ENCODE results near the gene SUB1.
A peak's percentile ranks its signal among the peaks of the same experiment; 100 is the strongest.
"Not testable (repeated sequence)": the region's sequence is repeated elsewhere in the genome, so short reads cannot be mapped to it uniquely, and the experiment has no call there.

Gene SUB1

DNA sequence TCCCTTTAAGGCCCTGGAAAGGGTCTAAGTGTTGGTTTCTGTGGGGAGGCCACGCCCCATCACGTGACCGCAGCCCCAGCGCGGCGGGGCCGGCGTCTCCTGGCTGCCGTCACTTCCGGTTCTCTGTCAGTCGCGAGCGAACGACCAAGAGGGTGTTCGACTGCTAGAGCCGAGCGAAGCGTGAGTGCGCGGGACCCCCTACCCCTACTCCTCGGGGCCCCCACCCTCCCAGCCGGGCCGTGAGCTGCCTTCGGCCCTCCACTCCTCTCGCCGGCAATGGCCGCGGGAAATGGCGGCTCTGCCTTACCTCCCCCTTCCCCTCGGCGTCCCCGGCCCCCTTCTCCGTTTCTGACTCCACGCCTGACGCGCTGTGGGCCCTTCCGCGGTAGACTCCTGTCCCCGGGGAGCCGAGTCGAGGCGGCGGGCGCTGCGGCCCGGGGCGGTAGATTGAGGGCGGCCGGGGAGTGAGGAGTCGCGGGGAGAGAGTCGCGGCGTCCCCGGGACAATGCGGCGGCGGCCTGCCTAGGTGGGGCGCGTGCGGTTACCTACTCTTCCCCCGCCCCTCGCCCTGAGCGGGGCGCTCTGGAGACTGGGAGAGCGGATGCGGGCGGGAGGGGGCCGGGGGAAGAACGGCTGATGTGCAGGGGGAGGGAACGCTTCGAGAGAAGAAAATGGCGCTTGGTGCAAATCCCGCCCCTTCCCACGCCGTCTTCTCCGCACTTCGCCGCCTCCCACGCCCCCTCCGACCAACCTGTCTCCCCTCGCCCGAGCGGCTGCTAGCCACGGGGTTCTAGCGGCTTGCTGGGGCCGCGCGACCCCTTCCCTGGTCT lies at the start of gene SUB1:
Gene SUB1, plus strand, starts transcription at position 112 of the 830 bp plus-strand sequence. CDS start 2,956 bp downstream, outside the sequence.
- peaks cover 8% of the 10 kb centered on the region for H3K36me3 Mint-ChIP-seq
- H3K4me3 Mint-ChIP-seq: peak within 1 kb of the TSS; percentile 93
- H3K9me3 Mint-ChIP-seq: no peaks in the 10 kb centered on the region
- peaks cover 61% of the 10 kb centered on the region for H3K4me1 Mint-ChIP-seq
- peak within 1 kb of the TSS; percentile 98 for H3K27ac Mint-ChIP-seq
- H3K27me3 Mint-ChIP-seq: no peaks in the 10 kb centered on the region

DNA sequence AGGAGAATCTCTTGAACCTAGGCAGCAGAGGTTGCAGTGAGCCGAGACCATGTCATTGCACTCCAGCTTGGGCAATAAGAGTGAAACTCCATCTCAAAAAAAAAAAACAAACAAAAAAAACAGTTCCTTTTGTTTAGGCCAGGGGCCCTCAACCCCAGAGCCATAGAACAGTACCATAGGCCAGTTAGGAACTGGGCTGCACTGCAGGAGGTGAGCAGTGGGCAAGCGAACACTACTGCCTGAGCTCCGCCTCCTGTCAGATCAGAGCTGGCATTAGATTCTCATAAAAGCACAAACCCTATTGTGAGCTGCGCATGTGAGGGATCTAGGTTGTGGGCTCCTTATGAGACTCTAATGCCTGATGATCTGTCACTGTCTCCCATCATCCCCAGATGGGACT lies 49.1 kb upstream of the SUB1 start:
- H3K4me1 Mint-ChIP-seq: peaks cover 48% of the 10 kb centered on the region
- H3K9me3 Mint-ChIP-seq: no peaks in the 10 kb centered on the region
- H3K27ac Mint-ChIP-seq: no peak overlapping the region
- no peaks in the 10 kb centered on the region for H3K36me3 Mint-ChIP-seq
- no peaks in the 10 kb centered on the region for H3K27me3 Mint-ChIP-seq
- no peak overlapping the region for H3K4me3 Mint-ChIP-seq

DNA sequence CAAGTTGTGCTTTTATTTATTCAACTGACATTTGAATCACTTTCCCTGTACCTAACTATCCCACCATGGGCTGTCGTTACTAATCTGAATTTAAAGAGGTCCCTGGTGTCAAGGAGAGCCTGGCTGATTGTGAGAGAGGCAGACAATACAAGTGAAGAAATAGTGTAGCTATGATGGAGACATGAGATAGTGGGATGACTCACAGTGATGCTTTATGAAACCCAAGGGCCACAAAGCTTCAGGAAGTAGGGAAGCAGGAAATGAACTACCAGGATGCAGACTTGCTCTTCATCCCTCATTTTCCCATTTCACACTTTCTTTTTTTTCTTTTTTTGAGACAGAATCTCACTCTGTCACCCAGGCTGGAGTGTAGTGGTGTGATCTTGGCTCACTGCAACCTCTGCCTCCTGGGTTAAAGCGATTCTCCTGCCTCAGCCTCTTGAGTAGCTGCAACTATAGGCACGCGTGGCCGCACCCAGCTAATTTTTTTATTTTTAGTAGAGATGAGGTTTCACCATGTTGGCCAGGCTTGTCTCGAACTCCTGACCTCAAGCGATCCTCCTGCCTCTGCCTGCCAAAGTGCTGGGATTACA lies 47.8 kb upstream of the SUB1 start:
- peak overlapping the region; percentile 8 for H3K27ac Mint-ChIP-seq
- H3K4me3 Mint-ChIP-seq, H3K36me3 Mint-ChIP-seq, H3K27me3 Mint-ChIP-seq, H3K9me3 Mint-ChIP-seq: not testable (repeated sequence)
- peaks cover 49% of the 10 kb centered on the region for H3K4me1 Mint-ChIP-seq

DNA sequence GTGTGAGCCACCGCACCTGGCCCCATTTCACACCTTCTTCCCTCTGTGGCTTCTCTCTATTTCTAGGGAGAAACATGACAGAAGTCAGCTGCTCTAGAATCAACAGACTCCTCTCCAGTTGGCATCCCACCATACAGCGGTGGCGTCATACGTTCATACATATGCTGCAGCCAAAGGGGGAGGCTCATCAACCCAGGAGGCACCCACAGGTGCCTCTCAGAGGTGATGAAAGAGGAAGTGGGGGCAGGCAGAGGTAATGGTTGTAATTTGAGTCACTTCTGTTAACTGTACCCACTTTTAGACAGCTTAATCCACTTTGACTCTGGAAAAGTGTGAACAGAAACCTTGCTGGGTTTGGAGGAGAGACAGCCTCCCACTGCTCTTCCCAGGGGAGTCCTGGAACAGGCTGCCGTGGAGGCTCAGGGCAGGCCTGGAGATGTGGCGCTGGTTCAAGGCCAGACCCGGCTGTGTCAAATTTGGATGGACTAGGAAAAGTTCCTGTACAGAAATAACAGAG lies 47.3 kb upstream of the SUB1 start:
- peaks cover 52% of the 10 kb centered on the region for H3K4me1 Mint-ChIP-seq
- H3K9me3 Mint-ChIP-seq: no peaks in the 10 kb centered on the region
- H3K27me3 Mint-ChIP-seq: no peaks in the 10 kb centered on the region
- no peak overlapping the region for H3K4me3 Mint-ChIP-seq
- H3K27ac Mint-ChIP-seq: no peak overlapping the region
- peaks cover 4% of the 10 kb centered on the region for H3K36me3 Mint-ChIP-seq

DNA sequence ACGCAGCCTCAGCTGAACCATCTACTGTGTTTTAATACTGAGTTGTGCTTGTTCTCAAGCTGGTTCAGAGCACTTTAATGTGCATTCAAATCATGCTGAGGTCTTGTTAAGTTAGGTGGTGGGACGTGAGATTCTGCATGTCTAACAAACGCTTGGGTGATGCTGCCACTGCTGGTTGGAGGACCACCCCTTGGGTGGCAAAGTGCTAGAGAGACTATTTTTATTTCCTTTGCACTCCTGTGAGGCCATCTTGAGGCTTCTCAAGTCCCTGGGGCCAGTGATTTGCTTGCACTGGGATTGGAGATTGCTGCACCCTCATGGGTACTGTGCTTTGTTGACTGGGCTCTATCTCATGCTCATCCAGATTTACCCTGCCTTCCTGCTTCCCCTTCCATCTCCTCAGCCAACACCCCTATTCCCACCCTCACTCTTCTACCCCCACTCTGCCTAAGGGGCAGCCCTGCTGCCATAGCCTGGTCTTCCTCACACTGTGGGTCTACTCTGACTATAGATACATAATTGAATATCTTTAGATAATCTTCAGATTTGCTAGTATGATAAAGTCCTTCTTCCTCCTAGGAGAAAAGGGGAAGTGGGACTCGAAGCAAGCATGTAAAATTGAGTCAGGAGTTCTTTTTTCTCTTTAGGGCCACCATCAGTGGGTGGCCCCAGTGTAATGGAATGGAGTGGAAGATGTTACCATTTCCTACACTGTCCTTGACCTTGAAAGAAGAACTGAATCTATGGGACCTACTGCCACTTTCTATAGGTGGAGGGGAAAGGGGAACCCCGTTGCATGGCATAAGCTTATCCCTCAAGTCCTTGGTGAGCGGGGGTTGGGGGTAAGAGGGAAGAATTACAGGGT lies 45.1 kb upstream of the SUB1 start:
- Mint-ChIP-seq H3K27ac (peak overlapping the region; percentile 52), H3K36me3 (peaks cover 4% of the 10 kb centered on the region), H3K4me1 (peaks cover 50% of the 10 kb centered on the region), H3K27me3 (no peaks in the 10 kb centered on the region), H3K9me3 (no peaks in the 10 kb centered on the region), H3K4me3 (no peak overlapping the region)

DNA sequence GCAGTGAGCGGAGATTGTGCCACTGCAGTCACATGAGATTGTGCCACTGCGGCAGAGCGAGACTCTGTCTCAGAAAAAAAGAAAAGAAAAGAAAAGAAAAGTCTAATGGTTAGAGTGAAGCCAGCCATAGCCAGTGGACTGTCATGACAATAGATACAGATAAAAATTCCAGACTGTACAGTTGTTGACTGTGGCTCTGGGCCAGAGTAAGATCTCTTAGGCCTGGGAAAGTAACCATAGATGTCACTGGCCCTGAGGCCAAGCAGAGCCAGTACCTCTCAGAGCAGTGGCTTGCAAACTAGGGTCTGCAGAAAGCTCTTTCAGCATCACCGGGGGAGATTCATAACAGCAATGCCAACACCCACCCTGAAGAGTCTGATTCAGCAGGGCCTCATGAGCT lies 44.1 kb upstream of the SUB1 start:
- no peak overlapping the region for H3K4me3 Mint-ChIP-seq
- no peak overlapping the region for H3K27ac Mint-ChIP-seq
- no peaks in the 10 kb centered on the region for H3K27me3 Mint-ChIP-seq
- H3K9me3 Mint-ChIP-seq: no peaks in the 10 kb centered on the region
- peaks cover 44% of the 10 kb centered on the region for H3K4me1 Mint-ChIP-seq
- H3K36me3 Mint-ChIP-seq: peaks cover 4% of the 10 kb centered on the region

DNA sequence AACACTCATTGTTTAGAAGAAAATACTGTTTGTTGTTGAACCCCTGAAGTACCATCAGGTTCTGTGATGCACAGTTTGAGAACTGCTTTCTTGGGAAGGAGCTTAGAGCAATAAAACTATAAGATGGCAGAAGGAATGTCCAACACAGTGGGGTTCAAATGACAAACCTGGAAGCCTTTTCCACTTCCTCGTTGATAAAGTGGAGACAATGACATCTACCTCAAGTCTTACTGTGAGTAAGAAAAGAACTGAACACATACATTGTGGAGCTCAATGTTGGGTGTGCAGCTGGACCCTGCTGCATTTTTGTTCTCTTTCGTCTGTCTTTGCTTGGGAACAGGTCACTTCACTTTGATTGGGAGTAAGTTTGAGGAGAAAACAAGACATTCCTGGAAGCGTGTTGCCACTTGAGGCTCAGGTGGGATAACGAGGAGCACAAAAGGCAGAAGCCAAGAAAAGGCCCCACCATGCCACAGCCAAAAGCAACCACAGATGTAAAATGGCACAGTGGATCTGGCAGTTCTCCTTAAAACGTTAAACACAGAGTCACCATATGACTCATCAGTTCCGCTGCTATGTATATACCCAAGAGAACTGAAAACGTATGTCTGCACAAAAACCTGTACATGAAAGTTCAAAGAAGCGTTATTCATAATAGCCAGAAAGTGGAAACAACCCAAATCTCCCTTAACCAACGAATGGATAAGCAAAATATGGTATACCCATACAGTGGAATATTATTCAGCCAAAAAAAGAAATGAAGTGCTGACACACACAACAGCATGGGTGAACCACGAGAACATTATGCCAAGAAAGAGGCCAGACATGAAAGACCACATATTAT lies 42.9 kb upstream of the SUB1 start:
- Mint-ChIP-seq H3K27ac (peak overlapping the region; percentile 76), H3K27me3 (no peaks in the 10 kb centered on the region), H3K4me1 (peaks cover 36% of the 10 kb centered on the region), H3K9me3 (no peaks in the 10 kb centered on the region), H3K4me3 (no peak overlapping the region), H3K36me3 (peaks cover 4% of the 10 kb centered on the region)

DNA sequence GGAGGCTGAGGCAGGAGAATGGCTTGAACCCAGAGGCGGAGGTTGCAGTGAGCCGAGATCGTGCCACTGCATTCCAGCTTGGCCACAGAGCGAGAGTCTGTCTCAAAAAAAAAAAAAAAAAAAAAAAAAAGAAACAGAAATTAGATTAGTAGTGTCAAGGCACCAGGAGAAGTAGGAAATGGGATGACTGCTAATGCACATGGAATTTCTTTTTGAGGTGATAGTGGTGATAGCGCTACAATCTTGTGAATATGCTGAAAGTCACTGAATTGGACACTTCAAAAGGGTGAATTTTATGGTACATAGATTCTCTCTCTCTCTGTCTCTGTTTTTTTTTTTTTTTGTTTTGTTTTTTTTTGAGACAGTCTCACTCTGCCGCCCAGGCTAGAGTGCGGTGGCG lies 42.1 kb upstream of the SUB1 start:
- no peaks in the 10 kb centered on the region for H3K27me3 Mint-ChIP-seq
- no peak overlapping the region for H3K27ac Mint-ChIP-seq
- peaks cover 30% of the 10 kb centered on the region for H3K4me1 Mint-ChIP-seq
- peaks cover 4% of the 10 kb centered on the region for H3K36me3 Mint-ChIP-seq
- no peak overlapping the region for H3K4me3 Mint-ChIP-seq
- H3K9me3 Mint-ChIP-seq: no peaks in the 10 kb centered on the region

DNA sequence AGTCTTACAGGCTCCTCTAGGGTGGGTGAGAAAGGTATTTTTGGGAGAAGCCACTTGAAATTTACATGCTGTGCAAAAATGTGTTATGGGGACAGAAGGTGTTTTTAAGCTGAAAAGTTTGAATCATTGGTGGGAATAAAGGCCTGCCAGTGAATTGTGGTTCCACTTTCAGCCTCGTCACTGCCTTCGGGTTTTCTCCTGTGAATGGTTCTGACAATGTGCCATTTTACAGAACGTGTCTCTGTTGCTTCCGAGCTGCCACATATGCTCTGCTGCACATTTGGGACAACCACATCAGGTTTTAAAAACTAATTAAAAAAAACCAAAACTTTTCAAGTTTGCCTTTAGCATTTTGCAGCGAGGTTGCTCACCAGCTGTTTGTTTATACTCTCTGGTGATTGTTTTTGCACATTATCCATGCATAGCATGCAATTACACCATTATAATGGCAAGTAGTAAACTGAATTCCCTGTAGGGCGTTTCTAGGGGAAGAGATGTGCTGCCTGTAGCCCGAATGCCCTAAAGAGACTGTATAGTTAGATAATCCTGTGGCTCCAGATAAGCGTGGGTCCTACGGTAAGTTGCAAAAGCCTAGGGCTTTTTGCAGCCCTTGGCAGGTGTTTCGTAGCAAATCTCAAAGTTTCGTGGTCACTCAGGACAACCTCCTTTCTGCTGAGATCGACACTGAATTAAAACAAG lies 40.1 kb upstream of the SUB1 start:
- Mint-ChIP-seq H3K4me3 (no peak overlapping the region), H3K9me3 (no peaks in the 10 kb centered on the region), H3K36me3 (peaks cover 4% of the 10 kb centered on the region), H3K27ac (no peak overlapping the region), H3K4me1 (peaks cover 16% of the 10 kb centered on the region), H3K27me3 (no peaks in the 10 kb centered on the region)

DNA sequence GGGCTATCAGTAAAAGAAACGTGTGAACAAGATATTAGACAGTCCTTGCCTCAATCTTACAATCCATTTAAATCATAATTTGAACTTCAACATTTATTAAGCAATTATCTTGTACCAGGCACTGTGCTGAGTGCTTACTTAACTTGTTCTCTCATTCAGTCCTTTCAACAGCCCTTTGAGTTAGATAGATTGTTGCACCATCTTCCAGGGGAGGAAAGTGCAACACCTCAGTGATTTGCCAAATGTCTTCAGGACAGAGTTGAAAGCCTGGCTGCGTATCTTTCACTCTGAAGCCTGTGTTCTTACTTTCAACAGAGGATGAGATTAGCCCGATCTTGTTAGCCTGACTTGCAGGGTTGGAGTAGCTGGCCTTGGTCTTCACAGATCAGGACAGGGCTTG lies 34.2 kb upstream of the SUB1 start:
- H3K36me3 Mint-ChIP-seq: peaks cover 4% of the 10 kb centered on the region
- H3K27ac Mint-ChIP-seq: no peak overlapping the region
- H3K9me3 Mint-ChIP-seq: peaks cover 5% of the 10 kb centered on the region
- H3K27me3 Mint-ChIP-seq: no peaks in the 10 kb centered on the region
- H3K4me3 Mint-ChIP-seq: no peak overlapping the region
- H3K4me1 Mint-ChIP-seq: peaks cover 15% of the 10 kb centered on the region

DNA sequence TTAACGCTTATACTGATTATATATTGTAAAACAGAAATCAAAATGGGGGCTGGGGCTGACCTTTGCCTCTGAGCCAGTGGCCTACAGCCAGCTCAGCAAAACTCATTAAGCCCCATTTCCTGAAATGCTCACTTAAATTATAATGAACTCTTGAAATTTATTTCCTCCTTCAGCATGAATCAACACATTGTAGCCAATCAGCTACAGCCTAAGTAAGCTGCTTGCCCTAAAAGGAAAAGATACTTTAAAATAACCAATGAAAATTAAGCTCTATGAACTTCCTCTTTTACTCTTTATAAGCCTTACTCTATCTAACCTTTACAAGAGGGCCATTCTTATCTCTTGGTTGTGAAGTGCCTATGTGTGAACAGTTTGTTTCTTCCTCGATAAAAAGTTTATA lies 33.5 kb upstream of the SUB1 start:
- H3K4me3 Mint-ChIP-seq: no peak overlapping the region
- no peaks in the 10 kb centered on the region for H3K27me3 Mint-ChIP-seq
- peaks cover 5% of the 10 kb centered on the region for H3K9me3 Mint-ChIP-seq
- no peak overlapping the region for H3K27ac Mint-ChIP-seq
- H3K4me1 Mint-ChIP-seq: peaks cover 15% of the 10 kb centered on the region
- H3K36me3 Mint-ChIP-seq: peaks cover 4% of the 10 kb centered on the region

DNA sequence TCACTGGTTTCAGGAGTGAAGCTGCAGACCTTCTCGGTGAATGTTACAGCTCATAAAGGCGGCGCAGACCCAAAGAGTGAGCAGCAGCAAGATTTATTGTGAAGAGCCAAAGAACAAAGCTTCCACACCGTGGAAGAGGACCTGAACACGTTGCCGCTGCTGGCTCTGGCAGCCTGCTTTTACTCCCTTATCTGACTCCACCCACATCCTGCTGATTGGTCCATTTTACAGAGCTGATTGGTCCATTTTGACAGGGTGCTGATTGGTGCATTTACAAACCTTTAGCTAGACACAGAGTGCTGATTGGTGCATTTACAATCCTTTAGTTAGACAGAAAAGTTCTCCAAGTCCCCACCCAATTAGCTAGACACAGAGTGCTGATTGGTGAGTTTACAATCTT lies 32.9 kb upstream of the SUB1 start:
- H3K27ac Mint-ChIP-seq, H3K9me3 Mint-ChIP-seq, H3K36me3 Mint-ChIP-seq, H3K4me3 Mint-ChIP-seq, H3K27me3 Mint-ChIP-seq: not testable (repeated sequence)
- peaks cover 15% of the 10 kb centered on the region for H3K4me1 Mint-ChIP-seq

DNA sequence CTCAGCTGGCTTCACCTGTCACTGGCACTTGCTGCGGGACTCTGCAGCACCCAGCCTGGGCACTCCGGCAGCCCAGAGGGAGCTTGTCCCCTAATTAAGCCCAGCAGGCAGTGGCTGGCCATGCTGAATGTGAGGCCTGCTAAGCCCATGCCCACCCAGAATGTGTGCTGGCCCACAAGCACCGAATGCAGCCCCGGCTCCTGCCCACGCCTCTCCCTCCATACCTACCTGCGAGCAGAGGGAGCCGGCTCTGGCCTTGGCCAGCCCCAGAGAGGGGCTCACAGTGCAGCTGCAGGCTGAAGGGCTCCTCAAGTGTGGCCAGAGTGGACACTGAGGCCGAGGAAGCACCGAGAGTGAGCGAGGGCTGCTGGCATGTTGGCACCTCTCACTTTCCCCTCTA lies 32.4 kb upstream of the SUB1 start:
- no peak overlapping the region for H3K27ac Mint-ChIP-seq
- H3K4me3 Mint-ChIP-seq: no peak overlapping the region
- peaks cover 15% of the 10 kb centered on the region for H3K4me1 Mint-ChIP-seq
- H3K36me3 Mint-ChIP-seq: peaks cover 4% of the 10 kb centered on the region
- no peaks in the 10 kb centered on the region for H3K27me3 Mint-ChIP-seq
- H3K9me3 Mint-ChIP-seq: peaks cover 5% of the 10 kb centered on the region

DNA sequence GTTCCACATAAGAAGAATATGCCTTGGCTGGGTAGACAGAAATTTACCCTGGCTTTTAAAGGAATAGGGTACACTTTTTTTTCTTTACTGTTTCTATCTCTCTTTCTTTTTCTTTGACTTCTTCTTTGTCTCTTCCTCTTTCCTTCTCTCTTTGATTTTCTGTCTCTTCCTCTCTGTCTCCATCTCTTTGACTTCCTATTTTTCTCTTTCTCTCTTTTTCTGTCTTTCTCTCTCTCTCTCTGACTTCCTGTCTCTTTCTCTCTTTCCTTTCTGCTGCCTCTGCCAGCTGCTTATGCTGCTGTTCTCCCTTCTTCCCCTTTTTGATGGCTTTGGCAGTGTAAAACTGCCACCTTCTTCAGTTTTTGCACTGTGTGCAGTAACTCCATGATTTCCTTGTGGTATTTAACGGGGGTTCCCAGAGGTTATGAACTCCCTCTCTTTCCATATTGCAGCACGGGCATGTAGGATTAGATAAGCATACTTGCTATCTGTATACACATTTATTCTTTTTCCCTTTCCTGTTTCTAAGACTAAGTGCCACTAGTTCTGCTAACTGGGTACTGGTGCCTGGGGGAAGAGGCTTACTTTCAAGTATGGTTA lies 31.1 kb upstream of the SUB1 start:
- H3K27me3 Mint-ChIP-seq, H3K36me3 Mint-ChIP-seq: not testable (repeated sequence)
- peaks cover 15% of the 10 kb centered on the region for H3K4me1 Mint-ChIP-seq

More for the DNA sequence above, 31.1 kb upstream of the SUB1 start:
- not testable (repeated sequence) for H3K9me3 Mint-ChIP-seq, H3K27ac Mint-ChIP-seq, H3K4me3 Mint-ChIP-seq

Measured in activated naive CD4-positive, alpha-beta T cell treated with anti-CD3 and anti-CD28 coated beads, Interleukin-2, amount 50 U/mL, for 24 hours (primary cell).